Measurements from ENCODE around the gene LCLAT1. TPM values are rescaled to one million over a fixed set of nuclear protein-coding genes. Genes with fewer than 3 reads are reported as not detected.

The LCLAT1 gene
- polyA plus RNA-seq, 1 of the 3 experiments (the other 2 are of a cell fraction): 6.9 TPM

DNA sequence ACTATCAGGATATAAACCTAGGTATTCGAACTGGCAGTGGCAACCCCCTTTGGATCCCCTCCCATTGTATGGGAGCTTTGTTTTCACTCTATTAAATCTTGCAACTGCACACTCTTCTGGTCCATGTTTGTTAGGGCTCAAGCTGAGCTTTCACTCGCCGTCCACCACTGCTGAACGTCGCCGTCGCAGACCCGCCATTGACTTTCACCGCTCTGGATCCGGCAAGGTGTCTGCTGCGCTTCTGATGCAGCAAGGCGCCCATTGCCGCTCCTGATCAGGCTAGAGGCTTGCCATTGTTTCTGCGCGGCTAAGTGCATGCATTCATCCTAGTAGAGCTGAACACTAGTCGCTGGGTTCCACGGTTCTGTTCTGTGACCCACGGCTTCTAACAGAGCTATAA lies 69.1 kb downstream of the LCLAT1 start:
- Histone ChIP-seq H2AFZ (ENCODE audit: low read depth) (no peak overlapping the region), H3K27ac (ENCODE audit: low read depth in 2 of 2, low read length in 1 of 2) (no peak overlapping the region), H3K36me3 (replicated peaks in 1 of 2; ENCODE audit: control insufficient read depth in 1 of 2, insufficient read depth in 2 of 2, low read length in 1 of 2) (peaks cover 0 to 11% of the 10 kb centered on the region in 2 experiments), H3K27me3 (ENCODE audit: insufficient read depth) (no peaks in the 10 kb centered on the region), H3K4me2 (no peak overlapping the region), H3K4me3 (ENCODE audit: low read depth in 2 of 2, low read length in 1 of 2) (no peak overlapping the region), H4K20me1 (ENCODE audit: insufficient read depth) (0 out of 2 replicates have a peak, but pooled peaks cover 4% of the 10 kb centered on the region), H3K79me2 (ENCODE audit: insufficient read depth) (peaks cover 24% of the 10 kb centered on the region; the same call in 1 of the 2 replicates), H3K4me1 (ENCODE audit: control insufficient read depth in 1 of 2, insufficient read depth in 2 of 2, low read depth in 1 of 2, low read length in 1 of 2) (peaks cover 7 to 26% of the 10 kb centered on the region in 2 experiments; a peak in 3 of 4 replicates), H3K9me2 (no peaks in the 10 kb centered on the region), H3K9ac (no peak overlapping the region), H3F3A (replicated peaks; ENCODE audit: insufficient read depth) (no peaks in the 10 kb centered on the region), H3K9me3 (no peaks in the 10 kb centered on the region)
- ChIA-PET CTCF (interaction anchor here (0.7 to 1.1 kb wide), 5 partner anchors 9 to 352 kb away, joined by 3 read pairs; no protein-coding TSS in a partner anchor), POLR2A (interaction anchor here (0.6 kb wide), 1 partner anchor 170 kb away, joined by 3 read pairs; no protein-coding TSS in a partner anchor)
- 93% methylated on average over 18 of the region's 18 CpGs for WGBS (ENCODE audit: low lambda C conversion rate)
- DNase-seq: no peak
- no peak for TF ChIP-seq TCF12 (IDR thresholded peaks at IDR 0.05)
- TF ChIP-seq CHD2 (IDR thresholded peaks at IDR 0.05; ENCODE audit: low read length, partially characterized antibody): no peak
- TF ChIP-seq IRF3 (IDR thresholded peaks at IDR 0.05; ENCODE audit: low read depth, low read length): no peak
- no peak for TF ChIP-seq PBX3 (IDR thresholded peaks at IDR 0.05)
- TF ChIP-seq EP300 (IDR thresholded peaks at IDR 0.05; ENCODE audit: borderline replicate concordance in 1 of 2, low read depth in 1 of 2, low read length in 1 of 2): no peak
- no peak for TF ChIP-seq USF2 (IDR thresholded peaks at IDR 0.05; ENCODE audit: borderline replicate concordance, low read depth, low read length)
- TF ChIP-seq, protein P1, sequence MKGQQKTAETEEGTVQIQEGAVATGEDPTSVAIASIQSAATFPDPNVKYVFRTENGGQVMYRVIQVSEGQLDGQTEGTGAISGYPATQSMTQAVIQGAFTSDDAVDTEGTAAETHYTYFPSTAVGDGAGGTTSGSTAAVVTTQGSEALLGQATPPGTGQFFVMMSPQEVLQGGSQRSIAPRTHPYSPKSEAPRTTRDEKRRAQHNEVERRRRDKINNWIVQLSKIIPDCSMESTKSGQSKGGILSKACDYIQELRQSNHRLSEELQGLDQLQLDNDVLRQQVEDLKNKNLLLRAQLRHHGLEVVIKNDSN (IDR thresholded peaks at IDR 0.05; ENCODE audit: borderline replicate concordance, low read depth): no peak
- no peak for TF ChIP-seq ZBTB33 (IDR thresholded peaks at IDR 0.05; ENCODE audit: borderline replicate concordance, low read depth)
- TF ChIP-seq RFX5 (IDR thresholded peaks at IDR 0.05; ENCODE audit: low read length): no peak
- TF ChIP-seq ELF1 (IDR thresholded peaks at IDR 0.05): no peak
- TF ChIP-seq MXI1 (IDR thresholded peaks at IDR 0.05; ENCODE audit: low read depth, low read length): no peak
